Left hindlimb (tissue), 1 donor: Measurements from ENCODE around the gene FMN1.

Experiments used
- DNase-seq: peaks from one replicate; pipeline ENCODE4 v3.0.0-alpha.2; 2018

The FMN1 gene

GRCh38 chr15:32716216-32716914, 478.1 kb downstream of the FMN1 start:
- no peak for DNase-seq
